ENCODE results near the gene OR5AU1. TPM values are rescaled to one million over a fixed set of nuclear protein-coding genes. Genes with fewer than 3 reads are reported as not detected.
A peak's percentile ranks its signal among the peaks of the same experiment; 100 is the strongest.

Gene OR5AU1
- total RNA-seq (2012; rRNA removed) (not detected in 2 replicates), polyA plus RNA-seq (2012; rRNA removed) (not detected in 2 replicates), Bru-seq, nascent RNA (not detected), BruChase-seq, experiment 1, labeled RNA remaining after a 6-hour chase (not detected), BruChase-seq, experiment 2, labeled RNA remaining after a 2-hour chase (not detected)
- not detected in 2 replicates for polyA plus RNA-seq (2012; cell fraction: cytosol; rRNA removed)
- polyA plus RNA-seq (2012; cell fraction: nucleus; rRNA removed; ENCODE audit: low replicate concordance), result not detected in 2 replicates
- long read RNA-seq, result 0 reads

GRCh38 chr14:21155963-21156362 lies at the start of gene OR5AU1:
Gene OR5AU1 (minus strand): TSS chr14:21156063. CDS start chr14:21155872, 191 bp downstream.
- Histone ChIP-seq H2BK15ac (ENCODE audit: low read depth, low read length) (no peak within 1 kb of the TSS), H3K9ac (ENCODE audit: low read depth, low read length) (no peak within 1 kb of the TSS), H3K27ac (ENCODE audit: insufficient read depth, low read length) (no peak within 1 kb of the TSS), H4K5ac (ENCODE audit: low read depth, low read length) (no peak within 1 kb of the TSS), H4K8ac (ENCODE audit: low read depth in 2 of 2, low read length in 2 of 2) (no peak within 1 kb of the TSS), H3K9me3 (ENCODE audit: control insufficient read depth, insufficient read depth, low read length) (no peaks in the 10 kb centered on the region), H2BK120ac (ENCODE audit: low read depth, low read length) (no peak within 1 kb of the TSS), H2AK5ac (ENCODE audit: low read depth, low read length) (no peak within 1 kb of the TSS), H2AFZ (replicated peaks; ENCODE audit: low read length, poor library complexity) (no peak within 1 kb of the TSS), H2BK5ac (ENCODE audit: low read depth, low read length, poor library complexity, severe bottlenecking) (no peak within 1 kb of the TSS), H3K79me1 (ENCODE audit: low read depth in 1 of 2, low read length in 2 of 2) (no peaks in the 10 kb centered on the region), H4K20me1 (ENCODE audit: insufficient read depth, low read length) (no peaks in the 10 kb centered on the region), H3K4ac (ENCODE audit: low read depth, low read length) (no peak within 1 kb of the TSS), H3K56ac (ENCODE audit: extremely low read depth, insufficient read depth, low read length) (no peak within 1 kb of the TSS), H3K18ac (ENCODE audit: low read depth, low read length) (no peak within 1 kb of the TSS), H3K9me1 (ENCODE audit: insufficient read depth, low read length) (no peaks in the 10 kb centered on the region), H3K4me3 (ENCODE audit: insufficient read depth, low read depth, low read length) (no peak within 1 kb of the TSS), H3K23ac (ENCODE audit: low read depth, low read length) (no peak within 1 kb of the TSS), H2AK9ac (replicated peaks; ENCODE audit: low read depth, low read length, poor library complexity) (peak within 1 kb of the TSS; percentile 45), H4K91ac (ENCODE audit: insufficient read depth, low read depth, low read length) (no peak within 1 kb of the TSS), H3K27me3 (ENCODE audit: control insufficient read depth, insufficient read depth, low read length) (peaks cover 2% of the 10 kb centered on the region; the same call in 1 of the 2 replicates), H3K4me2 (ENCODE audit: low read depth, low read length) (no peak within 1 kb of the TSS), H3K14ac (replicated peaks; ENCODE audit: low read depth, low read length) (no peak within 1 kb of the TSS), H2BK20ac (ENCODE audit: low read depth, low read length) (no peak within 1 kb of the TSS), H3K36me3 (ENCODE audit: control insufficient read depth, insufficient read depth, low read length) (no peaks in the 10 kb centered on the region), H3K4me1 (ENCODE audit: control insufficient read depth, insufficient read depth, low read length) (no peaks in the 10 kb centered on the region)
- ChIA-PET POLR2A (ENCODE audit: unreplicated experiment) (no interaction called here), CTCF (no interaction called here)
- ATAC-seq (ENCODE audit: low read depth), result no peak
- BruUV-seq (replicated peaks), result no TSS peak
- intact Hi-C loops (cut with micrococcal nuclease), result no loop called here
- no peak for DNase-seq
- TF ChIP-seq NFE2L2 (IDR thresholded peaks at IDR 0.05; ENCODE audit: low read depth, low read length) (no peak), SMC3 (IDR thresholded peaks at IDR 0.05; ENCODE audit: low read depth, low read length) (no peak), MAZ (IDR thresholded peaks at IDR 0.05; ENCODE audit: borderline replicate concordance, low read depth, low read length) (no peak), BHLHE40 (IDR thresholded peaks at IDR 0.05; ENCODE audit: low read depth, low read length) (no peak), RFX5 (IDR thresholded peaks at IDR 0.05; ENCODE audit: low read depth, low read length) (no peak), CHD1 (IDR thresholded peaks at IDR 0.05; ENCODE audit: low read depth, low read length) (no peak), POLR2A (IDR thresholded peaks at IDR 0.05; ENCODE audit: low read depth, low read length) (no peak), RAD21 (IDR thresholded peaks at IDR 0.05; ENCODE audit: low read length) (no peak)
- in situ Hi-C loops (cut with MboI; ENCODE audit: low sequenced_read_pairs), result no loop called here
- dilution Hi-C loops (cut with HindIII; ENCODE audit: low sequenced_read_pairs, unreplicated experiment), result no loop called here
